ENCODE measurements around the gene DUSP10. TPM values are rescaled to one million over a fixed set of nuclear protein-coding genes. Genes with fewer than 3 reads are reported as not detected.

DUSP10 gene
- total RNA-seq, 4 donors from 2014 or later = 3.8 to 7.3 (median 4.4) TPM

DNA sequence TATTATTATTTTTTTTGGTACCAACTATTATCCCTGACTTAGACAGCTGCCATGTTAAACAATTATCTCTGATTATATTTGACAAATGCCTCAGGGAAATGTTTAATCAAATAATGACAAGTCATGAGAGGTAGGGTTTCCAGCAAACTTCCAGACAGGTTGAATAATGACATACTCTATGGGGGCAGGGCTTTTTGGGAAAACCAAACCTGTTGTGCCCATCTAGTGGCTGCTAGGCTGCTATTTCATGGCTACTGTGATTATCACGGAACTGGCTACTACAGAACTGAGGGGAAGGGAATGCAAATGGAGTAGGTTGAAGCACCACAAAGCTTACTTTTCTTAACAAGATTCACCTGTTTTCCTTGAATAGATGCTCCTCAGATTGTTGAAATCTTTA, 77.6 kb downstream of the DUSP10 start:
- no peak for DNase-seq (ENCODE audit: low spot score in 2 of 2)
- TF ChIP-seq, protein P1, sequence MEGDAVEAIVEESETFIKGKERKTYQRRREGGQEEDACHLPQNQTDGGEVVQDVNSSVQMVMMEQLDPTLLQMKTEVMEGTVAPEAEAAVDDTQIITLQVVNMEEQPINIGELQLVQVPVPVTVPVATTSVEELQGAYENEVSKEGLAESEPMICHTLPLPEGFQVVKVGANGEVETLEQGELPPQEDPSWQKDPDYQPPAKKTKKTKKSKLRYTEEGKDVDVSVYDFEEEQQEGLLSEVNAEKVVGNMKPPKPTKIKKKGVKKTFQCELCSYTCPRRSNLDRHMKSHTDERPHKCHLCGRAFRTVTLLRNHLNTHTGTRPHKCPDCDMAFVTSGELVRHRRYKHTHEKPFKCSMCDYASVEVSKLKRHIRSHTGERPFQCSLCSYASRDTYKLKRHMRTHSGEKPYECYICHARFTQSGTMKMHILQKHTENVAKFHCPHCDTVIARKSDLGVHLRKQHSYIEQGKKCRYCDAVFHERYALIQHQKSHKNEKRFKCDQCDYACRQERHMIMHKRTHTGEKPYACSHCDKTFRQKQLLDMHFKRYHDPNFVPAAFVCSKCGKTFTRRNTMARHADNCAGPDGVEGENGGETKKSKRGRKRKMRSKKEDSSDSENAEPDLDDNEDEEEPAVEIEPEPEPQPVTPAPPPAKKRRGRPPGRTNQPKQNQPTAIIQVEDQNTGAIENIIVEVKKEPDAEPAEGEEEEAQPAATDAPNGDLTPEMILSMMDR (IDR thresholded peaks at IDR 0.05) = no peak
- TF ChIP-seq EP300 (IDR thresholded peaks at IDR 0.05) = no peak
- no peak for TF ChIP-seq POLR2A (IDR thresholded peaks at IDR 0.05)
- H3K9me3 ChIP-seq = no peaks in the 10 kb centered on the region
- H3K27me3 ChIP-seq = no peaks in the 10 kb centered on the region
- H3K36me3 ChIP-seq = no peaks in the 10 kb centered on the region
- no peak overlapping the region for H3K4me3 ChIP-seq
- 45 to 73% methylated on average over 1 of the region's 1 CpG for WGBS, 2 donors
- no peaks in the 10 kb centered on the region for H3K4me1 ChIP-seq
- H3K27ac ChIP-seq = no peak overlapping the region

DNA sequence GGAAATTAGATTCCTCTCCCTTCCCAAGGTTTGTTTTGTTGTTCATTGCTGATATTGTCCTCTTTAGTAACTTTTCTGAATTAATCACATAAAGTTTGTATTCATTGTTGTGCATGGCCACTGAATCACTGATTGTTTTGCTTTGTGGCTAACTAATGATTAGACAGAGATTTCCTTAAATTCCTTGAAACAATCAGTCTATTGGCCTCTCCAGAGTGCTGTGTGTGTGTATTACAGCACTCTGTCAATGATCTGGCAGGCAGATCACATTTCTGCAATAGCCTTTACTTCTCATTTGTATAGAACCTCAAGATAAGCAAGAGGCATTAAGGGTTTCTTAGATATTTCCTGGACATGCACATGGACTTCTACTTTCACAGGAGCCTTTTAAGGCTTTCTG, 78.6 kb downstream of the DUSP10 start:
- Histone ChIP-seq H3K4me1 (no peaks in the 10 kb centered on the region), H3K27me3 (no peaks in the 10 kb centered on the region), H3K4me3 (no peak overlapping the region), H3K36me3 (no peaks in the 10 kb centered on the region), H3K27ac (no peak overlapping the region), H3K9me3 (no peaks in the 10 kb centered on the region)
- no peak for DNase-seq (ENCODE audit: low spot score in 2 of 2)
- TF ChIP-seq EP300 (IDR thresholded peaks at IDR 0.05) = no peak
- TF ChIP-seq POLR2A (IDR thresholded peaks at IDR 0.05) = no peak
- TF ChIP-seq, protein P1 (IDR thresholded peaks at IDR 0.05) = no peak

DNA sequence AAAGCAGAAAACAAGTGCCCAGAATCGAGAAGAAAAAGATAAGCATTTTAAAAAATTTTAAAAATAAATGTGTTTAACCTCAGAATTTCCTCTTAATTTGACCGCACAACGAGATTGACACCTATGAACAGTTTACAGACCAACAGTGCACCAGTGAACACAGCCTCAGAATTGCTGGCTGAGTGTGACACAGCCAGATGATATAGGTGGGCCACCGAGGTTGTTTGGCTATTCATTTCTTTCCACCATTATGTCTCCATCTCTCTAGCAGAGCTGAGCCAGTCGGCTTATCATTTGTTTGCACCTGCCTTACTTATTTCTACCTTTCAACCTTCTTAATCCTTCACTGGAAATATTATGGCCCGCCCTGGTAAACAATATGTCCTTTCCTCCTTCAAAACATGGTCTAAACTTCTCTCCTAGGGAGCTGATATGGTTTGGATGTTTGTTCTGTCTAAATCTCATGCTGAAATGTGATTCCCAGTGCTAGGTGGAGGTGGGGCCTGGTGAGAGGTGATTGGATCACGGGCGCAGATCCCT, 86.1 kb downstream of the DUSP10 start:
- DNase-seq (ENCODE audit: low spot score in 2 of 2) = no peak
- Histone ChIP-seq H3K27ac (no peak overlapping the region), H3K36me3 (no peaks in the 10 kb centered on the region)

More for the DNA sequence above, 86.1 kb downstream of the DUSP10 start:
- no peak overlapping the region for H3K4me3 ChIP-seq
- TF ChIP-seq EP300 (IDR thresholded peaks at IDR 0.05) = no peak
- no peak for TF ChIP-seq POLR2A (IDR thresholded peaks at IDR 0.05)
- TF ChIP-seq, protein P1 (IDR thresholded peaks at IDR 0.05) = no peak
- H3K27me3 ChIP-seq = no peaks in the 10 kb centered on the region
- H3K9me3 ChIP-seq = no peaks in the 10 kb centered on the region
- 82 to 89% methylated on average over 8 of the region's 8 CpGs for WGBS, 2 donors
- H3K4me1 ChIP-seq = no peaks in the 10 kb centered on the region

Measured in tibial nerve (tissue), 4 donors.